Left renal cortex interstitium (tissue), 4 donors: ENCODE results near the gene TNFRSF12A. TPM values are rescaled to one million over a fixed set of nuclear protein-coding genes. Genes with fewer than 3 reads are reported as not detected.

ENCODE experiments used
- DNase-seq, 4 donors: peaks; one replicate each; pipeline ENCODE4 v3.0.0-alpha.2; 2013; ENCODE audit warnings: low read depth in 4 of 4, low spot score in 2 of 4, missing footprints in 1 of 4
- polyA plus RNA-seq, 4 donors: library from polyadenylated mRNA; unstranded; fragments of 120-200 nt; gene quantifications; one replicate each; pipeline ENCODE4 v1.2.1, GENCODE V29; 2013; ENCODE audit not compliant: insufficient read length in 4 of 4

Gene TNFRSF12A
- polyA plus RNA-seq, 4 donors: 10.1 to 23.1 (median 16.9) TPM

GRCh38 chr16:2985893-2986355, 34.2 kb upstream of the TNFRSF12A start:
- DNase-seq: no peak

- DNase-seq: no peak
Measured at GRCh38 chr16:2986623-2987188, 33.5 kb upstream of the TNFRSF12A start.

- DNase-seq: no peak
Measured at GRCh38 chr16:2987286-2987685, 32.9 kb upstream of the TNFRSF12A start.

- no peak for DNase-seq
Measured at GRCh38 chr16:2987833-2988232, 32.3 kb upstream of the TNFRSF12A start.

GRCh38 chr16:2988590-2989099, 31.5 kb upstream of the TNFRSF12A start:
- no peak for DNase-seq

- DNase-seq: no peak
Measured at GRCh38 chr16:2990891-2991290, 29.3 kb upstream of the TNFRSF12A start.

GRCh38 chr16:2991566-2992261, 28.5 kb upstream of the TNFRSF12A start:
- no peak for DNase-seq

- DNase-seq: no peak
Measured at GRCh38 chr16:2992383-2993081, 27.6 kb upstream of the TNFRSF12A start.

GRCh38 chr16:2996298-2996697, 23.9 kb upstream of the TNFRSF12A start:
- no peak for DNase-seq

GRCh38 chr16:2999929-3000328, 20.2 kb upstream of the TNFRSF12A start:
- no peak for DNase-seq

- DNase-seq: no peak
Measured at GRCh38 chr16:3000540-3000939, 19.6 kb upstream of the TNFRSF12A start.

GRCh38 chr16:3001316-3001715, 18.9 kb upstream of the TNFRSF12A start:
- no peak for DNase-seq

GRCh38 chr16:3003582-3004270, 16.4 kb upstream of the TNFRSF12A start:
- DNase-seq: peak in 2 of 4 donors; percentile 92 to 94

- DNase-seq: no peak
Measured at GRCh38 chr16:3004319-3004718, 15.8 kb upstream of the TNFRSF12A start.

GRCh38 chr16:3004781-3005284, 15.3 kb upstream of the TNFRSF12A start:
- no peak for DNase-seq

- DNase-seq: no peak
Measured at GRCh38 chr16:3007059-3007956, 12.9 kb upstream of the TNFRSF12A start.

GRCh38 chr16:3007957-3008689, 12.0 kb upstream of the TNFRSF12A start:
- DNase-seq: no peak

GRCh38 chr16:3008690-3009037, 11.5 kb upstream of the TNFRSF12A start:
- DNase-seq: no peak
